Measurements from ENCODE around the gene DISC1.

The DISC1 gene

DNA sequence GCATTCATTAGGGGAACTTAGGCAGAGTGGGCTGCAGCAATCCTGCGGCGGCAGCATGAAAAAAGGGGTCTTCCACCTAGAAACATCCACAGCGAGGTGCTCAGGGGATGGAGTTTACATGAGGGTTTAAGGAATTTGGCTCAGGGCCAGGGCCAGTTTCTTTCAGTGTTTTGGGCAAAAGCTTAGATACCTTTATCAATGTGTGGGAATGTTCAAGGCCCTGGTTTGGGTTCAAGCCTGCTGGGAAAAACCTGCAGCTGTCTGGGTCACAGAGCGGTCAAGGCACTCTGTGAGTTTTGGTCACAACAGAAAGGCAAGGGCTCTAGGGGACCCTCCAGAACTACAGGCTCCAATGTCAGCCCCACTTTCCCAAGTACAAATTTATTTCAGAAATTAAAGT is 230.3 kb downstream of the DISC1 start:
- TF ChIP-seq, protein P1, sequence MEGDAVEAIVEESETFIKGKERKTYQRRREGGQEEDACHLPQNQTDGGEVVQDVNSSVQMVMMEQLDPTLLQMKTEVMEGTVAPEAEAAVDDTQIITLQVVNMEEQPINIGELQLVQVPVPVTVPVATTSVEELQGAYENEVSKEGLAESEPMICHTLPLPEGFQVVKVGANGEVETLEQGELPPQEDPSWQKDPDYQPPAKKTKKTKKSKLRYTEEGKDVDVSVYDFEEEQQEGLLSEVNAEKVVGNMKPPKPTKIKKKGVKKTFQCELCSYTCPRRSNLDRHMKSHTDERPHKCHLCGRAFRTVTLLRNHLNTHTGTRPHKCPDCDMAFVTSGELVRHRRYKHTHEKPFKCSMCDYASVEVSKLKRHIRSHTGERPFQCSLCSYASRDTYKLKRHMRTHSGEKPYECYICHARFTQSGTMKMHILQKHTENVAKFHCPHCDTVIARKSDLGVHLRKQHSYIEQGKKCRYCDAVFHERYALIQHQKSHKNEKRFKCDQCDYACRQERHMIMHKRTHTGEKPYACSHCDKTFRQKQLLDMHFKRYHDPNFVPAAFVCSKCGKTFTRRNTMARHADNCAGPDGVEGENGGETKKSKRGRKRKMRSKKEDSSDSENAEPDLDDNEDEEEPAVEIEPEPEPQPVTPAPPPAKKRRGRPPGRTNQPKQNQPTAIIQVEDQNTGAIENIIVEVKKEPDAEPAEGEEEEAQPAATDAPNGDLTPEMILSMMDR (conservative IDR thresholded peaks at IDR 0.05; ENCODE audit: low read depth, low read length), result no peak

GRCh38 chr1:231857609-231858135 is 231.1 kb downstream of the DISC1 start:
- TF ChIP-seq, protein P1 (conservative IDR thresholded peaks at IDR 0.05; ENCODE audit: low read depth, low read length), result no peak
- no peak overlapping the region for H3K4me3 ChIP-seq (ENCODE audit: low read depth, low read length)
- DNase-seq (ENCODE audit: low read depth), result no peak

More for the DNA sequence above, 230.3 kb downstream of the DISC1 start:
- H3K4me3 ChIP-seq (ENCODE audit: low read depth, low read length), result no peak overlapping the region
- no peak for DNase-seq (ENCODE audit: low read depth)

- H3K4me3 ChIP-seq (ENCODE audit: low read depth, low read length), result no peak overlapping the region
- TF ChIP-seq, protein P1 (conservative IDR thresholded peaks at IDR 0.05; ENCODE audit: low read depth, low read length), result no peak
- no peak for DNase-seq (ENCODE audit: low read depth)
These were observed 233.9 kb downstream of the DISC1 start for GRCh38 chr1:231860221-231861088.

DNA sequence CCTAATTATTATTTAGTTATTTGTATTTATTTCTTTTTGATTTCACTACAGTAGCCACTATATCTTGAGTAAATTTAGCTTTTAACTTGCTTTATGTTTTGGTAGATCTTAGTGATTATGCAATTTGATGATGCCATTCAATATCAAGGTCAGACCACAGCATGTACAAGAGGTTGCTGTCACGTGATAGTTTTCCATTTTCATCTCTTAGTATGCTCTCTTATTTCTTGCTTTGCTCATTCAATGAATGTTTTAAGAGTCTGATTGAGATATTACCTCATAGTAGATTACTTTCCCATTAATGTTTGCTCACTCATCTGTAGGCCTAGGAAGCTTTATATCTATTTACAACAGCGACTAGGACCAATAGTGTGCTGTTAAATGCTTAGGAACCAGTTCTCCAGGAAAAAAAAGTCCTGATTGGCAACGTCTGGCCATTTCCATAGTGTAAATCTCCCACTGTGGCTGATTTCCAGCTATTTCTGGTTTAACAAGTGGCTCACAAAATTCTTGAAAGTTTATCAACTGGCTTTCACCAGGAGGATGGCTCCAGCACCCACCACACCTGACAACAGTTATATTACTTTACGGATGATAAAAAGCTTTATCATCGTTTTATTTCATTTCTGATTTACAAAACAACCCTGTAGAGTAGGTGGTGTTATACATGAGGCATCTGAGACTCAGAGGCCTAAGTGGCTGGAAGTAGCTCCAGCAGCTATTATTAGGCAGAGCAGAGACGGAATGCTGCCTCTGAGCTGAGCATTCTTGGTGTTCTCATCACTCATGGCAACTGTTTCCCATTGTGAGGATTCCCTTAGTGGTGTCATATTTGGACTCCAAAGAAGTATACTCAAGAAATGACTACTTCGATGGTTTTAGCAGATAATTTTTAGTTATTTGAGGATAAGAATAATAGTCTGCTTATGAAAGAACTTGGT is 235.2 kb downstream of the DISC1 start:
- H3K4me3 ChIP-seq (ENCODE audit: low read depth, low read length), result no peak overlapping the region
- DNase-seq (ENCODE audit: low read depth), result peak; percentile 89
- TF ChIP-seq, protein P1 (conservative IDR thresholded peaks at IDR 0.05; ENCODE audit: low read depth, low read length), result no peak

DNA sequence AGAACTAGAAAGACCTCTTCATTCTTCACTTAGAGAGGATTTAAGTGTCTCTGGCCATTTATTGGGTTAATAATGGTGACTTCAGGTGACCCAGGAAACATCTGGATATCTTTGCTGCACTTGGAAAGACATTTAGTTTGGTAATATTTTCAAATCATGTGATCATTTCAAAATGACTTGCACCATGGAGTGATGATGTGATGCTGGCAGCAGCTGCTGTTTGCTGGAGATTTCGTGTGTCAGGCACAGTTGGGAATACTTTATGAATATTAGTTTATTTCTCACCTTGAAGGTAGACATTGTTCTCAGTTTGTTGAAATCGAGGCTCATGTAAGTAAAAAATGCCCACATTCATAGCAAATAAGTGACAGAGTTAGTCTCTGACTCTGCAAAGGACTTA is 236.0 kb downstream of the DISC1 start:
- no peak for DNase-seq (ENCODE audit: low read depth)
- H3K4me3 ChIP-seq (ENCODE audit: low read depth, low read length), result no peak overlapping the region
- TF ChIP-seq, protein P1 (conservative IDR thresholded peaks at IDR 0.05; ENCODE audit: low read depth, low read length), result no peak

GRCh38 chr1:231865331-231865730 is 238.7 kb downstream of the DISC1 start:
- TF ChIP-seq, protein P1 (conservative IDR thresholded peaks at IDR 0.05; ENCODE audit: low read depth, low read length), result no peak
- H3K4me3 ChIP-seq (ENCODE audit: low read depth, low read length), result no peak overlapping the region
- no peak for DNase-seq (ENCODE audit: low read depth)
